ENCODE measurements around the gene ABCD2.

DNA sequence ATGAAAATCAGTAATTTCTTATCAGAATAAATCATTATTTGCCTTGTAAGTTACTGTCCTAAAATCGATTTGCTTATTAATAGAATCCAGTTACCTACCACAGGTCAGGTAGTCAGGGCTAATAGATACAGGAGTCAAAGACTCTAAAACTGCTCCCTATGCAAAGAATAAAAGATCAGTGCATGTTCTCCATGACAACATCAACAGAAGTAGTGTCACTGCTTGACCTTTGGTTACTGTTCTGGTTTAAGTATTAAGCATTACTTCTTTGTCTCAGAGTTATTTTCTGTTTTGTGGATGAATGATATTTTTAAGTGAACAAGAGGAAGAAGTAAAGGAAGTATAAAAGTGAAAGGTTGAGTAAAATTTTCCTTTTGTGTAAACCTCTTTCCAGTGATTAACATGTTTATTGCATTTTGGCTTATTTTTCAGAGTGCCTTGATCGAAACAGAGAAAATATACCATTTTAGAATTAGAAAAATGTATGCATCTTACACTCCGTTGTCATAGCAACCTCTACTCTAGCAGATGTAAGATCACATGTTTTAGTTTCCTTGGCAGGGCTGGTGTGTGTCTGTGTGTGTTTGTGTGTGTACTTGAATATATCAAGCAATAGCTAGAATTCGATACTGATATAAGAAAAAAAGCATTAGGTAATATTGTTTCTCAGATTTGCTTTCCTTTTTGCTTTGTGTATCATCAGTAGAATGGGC, 44.7 kb downstream of the ABCD2 start:
- TF ChIP-seq, protein P1, sequence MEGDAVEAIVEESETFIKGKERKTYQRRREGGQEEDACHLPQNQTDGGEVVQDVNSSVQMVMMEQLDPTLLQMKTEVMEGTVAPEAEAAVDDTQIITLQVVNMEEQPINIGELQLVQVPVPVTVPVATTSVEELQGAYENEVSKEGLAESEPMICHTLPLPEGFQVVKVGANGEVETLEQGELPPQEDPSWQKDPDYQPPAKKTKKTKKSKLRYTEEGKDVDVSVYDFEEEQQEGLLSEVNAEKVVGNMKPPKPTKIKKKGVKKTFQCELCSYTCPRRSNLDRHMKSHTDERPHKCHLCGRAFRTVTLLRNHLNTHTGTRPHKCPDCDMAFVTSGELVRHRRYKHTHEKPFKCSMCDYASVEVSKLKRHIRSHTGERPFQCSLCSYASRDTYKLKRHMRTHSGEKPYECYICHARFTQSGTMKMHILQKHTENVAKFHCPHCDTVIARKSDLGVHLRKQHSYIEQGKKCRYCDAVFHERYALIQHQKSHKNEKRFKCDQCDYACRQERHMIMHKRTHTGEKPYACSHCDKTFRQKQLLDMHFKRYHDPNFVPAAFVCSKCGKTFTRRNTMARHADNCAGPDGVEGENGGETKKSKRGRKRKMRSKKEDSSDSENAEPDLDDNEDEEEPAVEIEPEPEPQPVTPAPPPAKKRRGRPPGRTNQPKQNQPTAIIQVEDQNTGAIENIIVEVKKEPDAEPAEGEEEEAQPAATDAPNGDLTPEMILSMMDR (IDR thresholded peaks at IDR 0.05; ENCODE audit: low read depth, low read length, missing input control), result no peak
- TF ChIP-seq YY1 (IDR thresholded peaks at IDR 0.05) (no peak), TAF1 (conservative IDR thresholded peaks at IDR 0.05) (no peak), EGR1 (IDR thresholded peaks at IDR 0.05; ENCODE audit: low read depth in 2 of 2) (no peak), RAD21 (IDR thresholded peaks at IDR 0.05) (no peak), GABPA (IDR thresholded peaks at IDR 0.05 in 1 of 2, conservative IDR thresholded peaks at IDR 0.05 in 1 of 2) (no peak), SP1 (IDR thresholded peaks at IDR 0.05) (no peak), JUND (IDR thresholded peaks at IDR 0.05) (no peak), FOXA1 (IDR thresholded peaks at IDR 0.05) (no peak)
- TF ChIP-seq, protein P2, sequence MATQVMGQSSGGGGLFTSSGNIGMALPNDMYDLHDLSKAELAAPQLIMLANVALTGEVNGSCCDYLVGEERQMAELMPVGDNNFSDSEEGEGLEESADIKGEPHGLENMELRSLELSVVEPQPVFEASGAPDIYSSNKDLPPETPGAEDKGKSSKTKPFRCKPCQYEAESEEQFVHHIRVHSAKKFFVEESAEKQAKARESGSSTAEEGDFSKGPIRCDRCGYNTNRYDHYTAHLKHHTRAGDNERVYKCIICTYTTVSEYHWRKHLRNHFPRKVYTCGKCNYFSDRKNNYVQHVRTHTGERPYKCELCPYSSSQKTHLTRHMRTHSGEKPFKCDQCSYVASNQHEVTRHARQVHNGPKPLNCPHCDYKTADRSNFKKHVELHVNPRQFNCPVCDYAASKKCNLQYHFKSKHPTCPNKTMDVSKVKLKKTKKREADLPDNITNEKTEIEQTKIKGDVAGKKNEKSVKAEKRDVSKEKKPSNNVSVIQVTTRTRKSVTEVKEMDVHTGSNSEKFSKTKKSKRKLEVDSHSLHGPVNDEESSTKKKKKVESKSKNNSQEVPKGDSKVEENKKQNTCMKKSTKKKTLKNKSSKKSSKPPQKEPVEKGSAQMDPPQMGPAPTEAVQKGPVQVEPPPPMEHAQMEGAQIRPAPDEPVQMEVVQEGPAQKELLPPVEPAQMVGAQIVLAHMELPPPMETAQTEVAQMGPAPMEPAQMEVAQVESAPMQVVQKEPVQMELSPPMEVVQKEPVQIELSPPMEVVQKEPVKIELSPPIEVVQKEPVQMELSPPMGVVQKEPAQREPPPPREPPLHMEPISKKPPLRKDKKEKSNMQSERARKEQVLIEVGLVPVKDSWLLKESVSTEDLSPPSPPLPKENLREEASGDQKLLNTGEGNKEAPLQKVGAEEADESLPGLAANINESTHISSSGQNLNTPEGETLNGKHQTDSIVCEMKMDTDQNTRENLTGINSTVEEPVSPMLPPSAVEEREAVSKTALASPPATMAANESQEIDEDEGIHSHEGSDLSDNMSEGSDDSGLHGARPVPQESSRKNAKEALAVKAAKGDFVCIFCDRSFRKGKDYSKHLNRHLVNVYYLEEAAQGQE (IDR thresholded peaks at IDR 0.05), result no peak
- TF ChIP-seq, protein P3, sequence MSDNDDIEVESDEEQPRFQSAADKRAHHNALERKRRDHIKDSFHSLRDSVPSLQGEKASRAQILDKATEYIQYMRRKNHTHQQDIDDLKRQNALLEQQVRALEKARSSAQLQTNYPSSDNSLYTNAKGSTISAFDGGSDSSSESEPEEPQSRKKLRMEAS (IDR thresholded peaks at IDR 0.05), result no peak
- TF ChIP-seq, protein P4, sequence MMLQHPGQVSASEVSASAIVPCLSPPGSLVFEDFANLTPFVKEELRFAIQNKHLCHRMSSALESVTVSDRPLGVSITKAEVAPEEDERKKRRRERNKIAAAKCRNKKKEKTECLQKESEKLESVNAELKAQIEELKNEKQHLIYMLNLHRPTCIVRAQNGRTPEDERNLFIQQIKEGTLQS (IDR thresholded peaks at IDR 0.05), result no peak
- TF ChIP-seq, protein P5, sequence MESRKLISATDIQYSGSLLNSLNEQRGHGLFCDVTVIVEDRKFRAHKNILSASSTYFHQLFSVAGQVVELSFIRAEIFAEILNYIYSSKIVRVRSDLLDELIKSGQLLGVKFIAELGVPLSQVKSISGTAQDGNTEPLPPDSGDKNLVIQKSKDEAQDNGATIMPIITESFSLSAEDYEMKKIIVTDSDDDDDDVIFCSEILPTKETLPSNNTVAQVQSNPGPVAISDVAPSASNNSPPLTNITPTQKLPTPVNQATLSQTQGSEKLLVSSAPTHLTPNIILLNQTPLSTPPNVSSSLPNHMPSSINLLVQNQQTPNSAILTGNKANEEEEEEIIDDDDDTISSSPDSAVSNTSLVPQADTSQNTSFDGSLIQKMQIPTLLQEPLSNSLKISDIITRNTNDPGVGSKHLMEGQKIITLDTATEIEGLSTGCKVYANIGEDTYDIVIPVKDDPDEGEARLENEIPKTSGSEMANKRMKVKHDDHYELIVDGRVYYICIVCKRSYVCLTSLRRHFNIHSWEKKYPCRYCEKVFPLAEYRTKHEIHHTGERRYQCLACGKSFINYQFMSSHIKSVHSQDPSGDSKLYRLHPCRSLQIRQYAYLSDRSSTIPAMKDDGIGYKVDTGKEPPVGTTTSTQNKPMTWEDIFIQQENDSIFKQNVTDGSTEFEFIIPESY (IDR thresholded peaks at IDR 0.05), result no peak

Measured in liver (tissue), 3 donors.